Pancreas (tissue), 10 donors: Measurements from ENCODE around the gene CSNK1G3. TPM values are rescaled to one million over a fixed set of nuclear protein-coding genes. Genes with fewer than 3 reads are reported as not detected.

Experiments
- ATAC-seq, 4 donors: fragments of 200-7000 bp; cut with Tn5 transposase; one replicate each; pipeline versions ENCODE4 v1.8.0 to v1.9.1; 2020; ENCODE audit warnings: mild to moderate bottlenecking in 4 of 4, moderate library complexity in 4 of 4
- DNase-seq, 6 donors: peaks; one replicate each; pipeline ENCODE4 v3.0.0-alpha.2; 2020
- FAIRE-seq: peaks from 2 replicates; lab custom pipeline; 2012; peaks lifted over from hg19 to GRCh38; lab: Jason Lieb, UNC
- H3K27ac ChIP-seq, 4 donors: fragments of 200-600 bp; sonication (generic); 1 replicate in 3 of 4; 2 replicates in 1 of 4; pipeline versions ENCODE4 v1.5.0 to v1.8.0; 2020
- H3K27me3 ChIP-seq, 4 donors: fragments of 200-600 bp; one replicate each; pipeline ENCODE4 v1.8.0; 2021
- H3K36me3 ChIP-seq, 3 donors: fragments of 200-600 bp; sonication (generic) in 1 of 3; one replicate each; pipeline versions ENCODE4 v1.5.0 to v1.8.0; 2020 to 2021
- H3K4me1 ChIP-seq, 3 donors: fragments of 200-600 bp; one replicate each; pipeline ENCODE4 v1.8.0; 2021
- H3K4me3 ChIP-seq, 4 donors: fragments of 200-600 bp; sonication (generic) in 2 of 4; one replicate each; pipeline versions ENCODE4 v1.5.0 to v1.8.0; 2020 to 2021
- H3K9me3 ChIP-seq, 4 donors: fragments of 200-600 bp; one replicate each; pipeline ENCODE4 v1.8.0; 2021
- CTCF ChIP-seq, 4 donors: fragments of 200-600 bp; sonication (generic) in 3 of 4; IDR thresholded peaks; one replicate each; pipeline versions ENCODE4 v1.5.0 to v1.8.0; 2021; ENCODE audit warnings: antibody characterized with exemption in 4 of 4
- WGBS, 2 donors: extraction: QIAGEN DNeasy Blood & Tissue Kit; methylation state at CpG; one replicate each; pipeline ENCODE4 v1.1.7; 2013; 5-methylcytosine and 5-hydroxymethylcytosine counted together
- intact Hi-C, 3 donors: fragments of 100-400 bp; cut with DNase I; formaldehyde crosslinking; loops; one replicate each; pipeline versions ENCODE4 v1.11.1 to v1.14.2; 2022
- polyA plus RNA-seq, 2 donors: library from polyadenylated mRNA; stranded (reverse); fragments of 200-250 nt; gene quantifications; one replicate each; pipeline ENCODE4 v1.2.3, GENCODE V29; 2013
- total RNA-seq, 6 donors: library from RNA; stranded (reverse); fragmentation: NEBNext Ultra II Directional in 4 of 6; extraction: Animal tissue kit (Norgen Biotek cat#: 25700) in 4 of 6; gene quantifications; one replicate each; pipeline versions ENCODE4 v1.2.1 to v1.2.4, GENCODE V29; 2021 to 2023
- donor health status: healthy with polysubstance abuse.
- donor health status: DM: no; HTN: no; CAD: no; lungs with moderate emphysema.
- donor health status: DM: no; HTN: no; CAD: no.
- donor health status: control.
- donor health status: control.
- donor health status: Bipolar disorder and iron deficiency.
- donor health status: DM: yes; HTN: yes; CAD: no.
- donor health status: DM: no; HTN: no; CAD: no.
- donor health status: DM: no; HTN: no; CAD: no.
- donor health status: DM: yes; HTN: yes; CAD: no.

CSNK1G3 gene
- total and polyA plus RNA-seq, 8 donors: 3.9 to 29.0 (median 13.9) TPM

DNA sequence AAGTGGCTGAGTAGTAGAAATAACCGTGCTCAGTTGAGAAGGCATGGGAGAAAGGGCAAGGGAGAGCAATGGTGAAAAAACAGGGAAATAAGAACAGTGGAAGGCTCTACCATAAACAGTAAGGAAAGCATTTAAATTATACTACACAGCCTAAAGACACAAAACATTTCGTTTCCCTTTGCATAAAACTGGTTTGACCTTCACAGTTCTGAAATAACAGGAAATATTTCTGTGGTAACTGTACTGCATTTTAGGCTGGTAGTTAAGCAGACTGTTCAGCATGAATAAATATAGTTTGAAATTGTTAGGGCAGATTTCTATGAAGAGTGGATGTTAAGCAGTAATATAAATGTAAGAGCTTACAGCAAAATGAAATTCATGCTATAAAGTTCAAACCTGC lies 147.5 kb downstream of the CSNK1G3 start:
- no peak for TF ChIP-seq CTCF (IDR thresholded peaks at IDR 0.05)
- H3K4me3 ChIP-seq: no peak overlapping the region
- no peak for FAIRE-seq
- intact Hi-C loops: no loop called here
- H3K9me3 ChIP-seq: no peaks in the 10 kb centered on the region
- no peak for DNase-seq
- H3K27me3 ChIP-seq: no peaks in the 10 kb centered on the region
- no peak overlapping the region for H3K27ac ChIP-seq
- ATAC-seq: no peak
- no peaks in the 10 kb centered on the region for H3K36me3 ChIP-seq
- WGBS, 2 donors: 60 to 75% methylated on average over 2 of the region's 2 CpGs
- H3K4me1 ChIP-seq: no peaks in the 10 kb centered on the region

- 93 to 97% methylated on average over 1 of the region's 1 CpG for WGBS, 2 donors
- ATAC-seq: no peak
- DNase-seq: no peak
- H3K36me3 ChIP-seq: no peaks in the 10 kb centered on the region
- no peaks in the 10 kb centered on the region for H3K4me1 ChIP-seq
- peak; percentile 74 for FAIRE-seq
- H3K4me3 ChIP-seq: no peak overlapping the region
- intact Hi-C loops: no loop called here
- no peaks in the 10 kb centered on the region for H3K9me3 ChIP-seq
- no peak overlapping the region for H3K27ac ChIP-seq
- TF ChIP-seq CTCF (IDR thresholded peaks at IDR 0.05): no peak
- no peaks in the 10 kb centered on the region for H3K27me3 ChIP-seq
Observed at GRCh38 chr5:123664961-123665360, 153.0 kb downstream of the CSNK1G3 start.

DNA sequence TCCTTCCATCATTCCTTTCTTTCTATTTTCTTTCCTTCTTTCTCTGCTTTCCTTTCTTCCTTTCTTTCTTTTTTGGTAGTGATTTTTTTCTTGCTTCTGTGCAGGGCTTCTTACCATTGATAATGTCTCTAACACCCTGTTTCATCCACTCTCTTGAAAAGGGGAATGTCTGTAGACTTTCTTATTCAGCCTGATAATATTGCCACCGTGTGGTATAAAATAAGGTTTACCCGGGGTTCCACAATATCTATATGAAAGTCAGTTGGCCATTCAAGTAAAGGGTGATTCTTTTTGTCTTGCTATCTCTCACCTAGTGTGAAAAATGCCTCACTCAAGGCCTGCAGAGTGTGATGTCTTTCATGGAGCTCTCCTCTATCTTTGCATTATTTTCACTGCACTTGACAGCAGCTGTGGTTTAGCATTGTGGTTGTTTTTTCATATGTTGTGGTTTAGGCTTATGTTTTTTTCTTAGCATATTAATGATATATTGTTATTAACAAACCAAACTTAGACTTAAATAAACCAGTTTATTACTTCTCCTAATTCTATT lies 153.9 kb downstream of the CSNK1G3 start:
- no peak for FAIRE-seq
- H3K27ac ChIP-seq: no peak overlapping the region
- 77 to 94% methylated on average over 2 of the region's 2 CpGs for WGBS, 2 donors

More for the DNA sequence above, 153.9 kb downstream of the CSNK1G3 start:
- DNase-seq (no peak), ATAC-seq (no peak)
- H3K9me3 ChIP-seq: no peaks in the 10 kb centered on the region
- no peaks in the 10 kb centered on the region for H3K36me3 ChIP-seq
- no peak for TF ChIP-seq CTCF (IDR thresholded peaks at IDR 0.05)
- H3K4me3 ChIP-seq: no peak overlapping the region
- no peaks in the 10 kb centered on the region for H3K27me3 ChIP-seq
- no peaks in the 10 kb centered on the region for H3K4me1 ChIP-seq
- intact Hi-C loops: no loop called here

Other genes with a start within 250 kb of the CSNK1G3 start
- gene CEP120, start 88.8 kb upstream of the CSNK1G3 start, total RNA-seq: 10 to 100 TPM in 3 of 6 donors, 1 to 10 TPM in 3; 8.9 to 12.7 (median 10.3) TPM
- 1 to 10 TPM; 4.0 to 7.1 TPM for gene CEP120, start 88.8 kb upstream of the CSNK1G3 start, polyA plus RNA-seq